DOHH2 (cell line): Measurements from ENCODE around the gene TAS2R5.

Experiments used
- H3F3A ChIP-seq: fragments of 200-600 bp; sonication (generic), shearing (Covaris generic); 2 replicates; pipeline ENCODE4 v1.6.0; 2016; ENCODE audit warnings: antibody characterized with exemption, mild to moderate bottlenecking; ENCODE audit not compliant: control insufficient read depth, insufficient read depth
- H3K27ac ChIP-seq: fragments of 200-600 bp; sonication (generic); 2 replicates; pipeline ENCODE4 v1.5.1; 2014; ENCODE audit warnings: low read depth, mild to moderate bottlenecking, low read length, moderate library complexity
- H3K27me3 ChIP-seq: fragments of 200-600 bp; sonication (generic); 2 replicates; pipeline ENCODE4 v1.6.1; 2014; ENCODE audit warnings: mild to moderate bottlenecking, low read length, mixed read lengths; ENCODE audit not compliant: control insufficient read depth
- H3K36me3 ChIP-seq: fragments of 200-600 bp; sonication (generic); 2 replicates; pipeline ENCODE4 v1.6.1; 2014; ENCODE audit warnings: mild to moderate bottlenecking, low read length, moderate library complexity, mixed read lengths; ENCODE audit not compliant: control insufficient read depth
- H3K4me1 ChIP-seq: fragments of 200-600 bp; sonication (generic); 2 replicates; pipeline ENCODE4 v1.6.1; 2014; ENCODE audit warnings: mild to moderate bottlenecking, low read length, mixed read lengths; ENCODE audit not compliant: control insufficient read depth
- H3K4me2 ChIP-seq: fragments of 200-600 bp; sonication (generic); 2 replicates; pipeline ENCODE4 v1.6.0; 2014; ENCODE audit warnings: mild to moderate bottlenecking, low read length, moderate library complexity
- H3K4me3 ChIP-seq: fragments of 200-600 bp; sonication (generic); 2 replicates; pipeline ENCODE4 v1.5.1; 2014; ENCODE audit warnings: mild to moderate bottlenecking, low read length, mixed read lengths
- H3K79me2 ChIP-seq: fragments of 200-600 bp; sonication (generic); 2 replicates; pipeline ENCODE4 v1.6.1; 2014; ENCODE audit warnings: mild to moderate bottlenecking, low read length, mixed read lengths; ENCODE audit not compliant: control insufficient read depth
- H3K9me2 ChIP-seq: fragments of 200-600 bp; sonication (generic); replicated peaks from 2 replicates; pipeline ENCODE4 v1.6.1; 2014; ENCODE audit warnings: mild to moderate bottlenecking, low read length, mixed read lengths; ENCODE audit not compliant: control insufficient read depth
- H3K9me3 ChIP-seq: fragments of 200-600 bp; sonication (generic); 2 replicates; pipeline ENCODE4 v1.6.1; 2014; ENCODE audit warnings: antibody characterized with exemption, low read length, mixed read lengths; ENCODE audit not compliant: control insufficient read depth, insufficient read depth
- H4K20me1 ChIP-seq: fragments of 200-600 bp; sonication (generic); 2 replicates; pipeline ENCODE4 v1.6.0; 2014; ENCODE audit warnings: low read depth, mild to moderate bottlenecking, antibody characterized with exemption, low read length, moderate library complexity; ENCODE audit not compliant: control insufficient read depth, insufficient read depth
- EZH2phosphoT487 ChIP-seq: fragments of 200-600 bp; sonication (generic); IDR thresholded peaks from 2 replicates; pipeline ENCODE4 v1.6.1; 2017; ENCODE audit warnings: borderline replicate concordance, mild to moderate bottlenecking, antibody characterized with exemption, low read length, moderate library complexity, mixed read lengths
- TF ChIP-seq, protein P1 (sequence below): fragments of 200-600 bp; sonication (generic); IDR thresholded peaks from one replicate; pipeline ENCODE4 v1.5.1; 2014; ENCODE audit warnings: antibody characterized with exemption, mild to moderate bottlenecking, low read depth, low read length; ENCODE audit not compliant: poor library complexity, severe bottlenecking

TAS2R5 gene

DNA sequence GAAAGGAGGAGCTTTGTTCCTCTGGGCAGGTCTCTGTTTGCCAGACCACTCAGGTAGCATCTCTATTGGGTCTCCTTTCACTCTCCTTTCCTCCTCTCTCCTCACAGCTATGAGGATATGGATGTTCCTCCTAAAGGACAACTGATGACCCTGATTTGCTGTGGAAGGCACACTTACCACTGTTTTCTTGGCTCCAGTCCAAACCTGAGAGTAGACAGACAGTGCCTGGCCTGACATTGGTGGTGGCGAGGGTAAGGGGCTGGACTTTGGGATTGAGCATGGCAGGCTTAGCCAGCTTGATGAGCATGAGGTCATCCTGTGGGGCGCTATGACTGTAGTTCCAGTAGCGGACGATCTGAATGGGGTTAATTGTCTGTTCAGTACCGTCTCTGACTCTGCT is 47.7 kb downstream of the TAS2R5 start:
- H3K27ac ChIP-seq, result no peak overlapping the region
- H3K9me3 ChIP-seq, result no peaks in the 10 kb centered on the region
- H3K79me2 ChIP-seq, result no peaks in the 10 kb centered on the region
- no peak overlapping the region for H3K4me2 ChIP-seq
- no peaks in the 10 kb centered on the region for H3K4me1 ChIP-seq
- H3K27me3 ChIP-seq, result no peaks in the 10 kb centered on the region
- no peaks in the 10 kb centered on the region for H3K9me2 ChIP-seq
- no peak for TF ChIP-seq EZH2phosphoT487
- TF ChIP-seq, protein P1, sequence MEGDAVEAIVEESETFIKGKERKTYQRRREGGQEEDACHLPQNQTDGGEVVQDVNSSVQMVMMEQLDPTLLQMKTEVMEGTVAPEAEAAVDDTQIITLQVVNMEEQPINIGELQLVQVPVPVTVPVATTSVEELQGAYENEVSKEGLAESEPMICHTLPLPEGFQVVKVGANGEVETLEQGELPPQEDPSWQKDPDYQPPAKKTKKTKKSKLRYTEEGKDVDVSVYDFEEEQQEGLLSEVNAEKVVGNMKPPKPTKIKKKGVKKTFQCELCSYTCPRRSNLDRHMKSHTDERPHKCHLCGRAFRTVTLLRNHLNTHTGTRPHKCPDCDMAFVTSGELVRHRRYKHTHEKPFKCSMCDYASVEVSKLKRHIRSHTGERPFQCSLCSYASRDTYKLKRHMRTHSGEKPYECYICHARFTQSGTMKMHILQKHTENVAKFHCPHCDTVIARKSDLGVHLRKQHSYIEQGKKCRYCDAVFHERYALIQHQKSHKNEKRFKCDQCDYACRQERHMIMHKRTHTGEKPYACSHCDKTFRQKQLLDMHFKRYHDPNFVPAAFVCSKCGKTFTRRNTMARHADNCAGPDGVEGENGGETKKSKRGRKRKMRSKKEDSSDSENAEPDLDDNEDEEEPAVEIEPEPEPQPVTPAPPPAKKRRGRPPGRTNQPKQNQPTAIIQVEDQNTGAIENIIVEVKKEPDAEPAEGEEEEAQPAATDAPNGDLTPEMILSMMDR, result no peak
- no peak overlapping the region for H3K4me3 ChIP-seq
- H3F3A ChIP-seq, result no peaks in the 10 kb centered on the region
- H4K20me1 ChIP-seq, result no peaks in the 10 kb centered on the region
- no peaks in the 10 kb centered on the region for H3K36me3 ChIP-seq

DNA sequence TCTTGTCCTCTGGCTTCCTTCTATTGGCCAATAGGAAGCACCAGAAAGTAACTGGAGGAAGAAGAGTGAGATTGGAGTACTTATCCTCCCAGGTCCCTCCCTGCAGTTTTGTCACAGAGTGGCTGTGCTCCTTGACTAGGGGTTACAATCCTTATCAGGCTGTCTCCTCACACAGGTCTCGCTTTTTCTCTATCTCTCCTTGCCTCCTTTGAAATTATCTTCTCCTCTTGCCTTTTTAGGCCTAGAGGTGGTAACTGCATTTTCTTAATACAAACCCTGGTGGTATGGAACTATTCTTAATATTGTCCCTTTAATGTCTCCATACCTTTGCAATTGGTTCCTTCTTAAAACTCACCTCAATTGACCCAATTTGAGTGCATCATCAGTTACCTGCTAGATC is 48.6 kb downstream of the TAS2R5 start:
- Histone ChIP-seq H3K27me3 (no peaks in the 10 kb centered on the region), H3K27ac (no peak overlapping the region), H3K4me1 (no peaks in the 10 kb centered on the region), H3K9me3 (no peaks in the 10 kb centered on the region), H3K9me2 (no peaks in the 10 kb centered on the region), H3K79me2 (no peaks in the 10 kb centered on the region), H3F3A (no peaks in the 10 kb centered on the region), H3K4me3 (no peak overlapping the region), H3K4me2 (no peak overlapping the region), H3K36me3 (no peaks in the 10 kb centered on the region), H4K20me1 (no peaks in the 10 kb centered on the region)
- no peak for TF ChIP-seq EZH2phosphoT487
- TF ChIP-seq, protein P1, result no peak

DNA sequence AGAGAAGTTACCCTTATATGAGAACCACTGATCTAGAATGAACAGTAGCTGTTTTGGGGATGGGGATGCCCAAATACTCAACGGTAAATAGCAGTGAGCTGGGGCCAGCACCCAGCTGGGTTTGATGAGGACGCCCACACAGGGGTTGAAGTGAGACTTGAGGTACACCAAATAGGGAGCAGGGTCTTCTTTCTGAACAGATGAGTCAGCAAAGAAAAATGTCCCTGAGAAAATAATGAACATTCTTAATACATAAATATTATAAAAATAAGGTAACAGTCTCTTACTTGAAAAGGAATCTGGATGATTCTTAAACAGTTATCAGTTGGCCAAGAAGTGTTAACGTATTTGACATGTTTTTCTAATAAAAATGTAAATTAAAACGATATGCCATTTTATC is 49.2 kb downstream of the TAS2R5 start:
- Histone ChIP-seq H3K36me3 (no peaks in the 10 kb centered on the region), H3K9me2 (no peaks in the 10 kb centered on the region), H3F3A (no peaks in the 10 kb centered on the region), H4K20me1 (no peaks in the 10 kb centered on the region), H3K4me3 (no peak overlapping the region), H3K9me3 (no peaks in the 10 kb centered on the region), H3K4me2 (no peak overlapping the region), H3K27me3 (no peaks in the 10 kb centered on the region), H3K79me2 (no peaks in the 10 kb centered on the region), H3K27ac (no peak overlapping the region), H3K4me1 (no peaks in the 10 kb centered on the region)
- TF ChIP-seq, protein P1, result no peak

DNA sequence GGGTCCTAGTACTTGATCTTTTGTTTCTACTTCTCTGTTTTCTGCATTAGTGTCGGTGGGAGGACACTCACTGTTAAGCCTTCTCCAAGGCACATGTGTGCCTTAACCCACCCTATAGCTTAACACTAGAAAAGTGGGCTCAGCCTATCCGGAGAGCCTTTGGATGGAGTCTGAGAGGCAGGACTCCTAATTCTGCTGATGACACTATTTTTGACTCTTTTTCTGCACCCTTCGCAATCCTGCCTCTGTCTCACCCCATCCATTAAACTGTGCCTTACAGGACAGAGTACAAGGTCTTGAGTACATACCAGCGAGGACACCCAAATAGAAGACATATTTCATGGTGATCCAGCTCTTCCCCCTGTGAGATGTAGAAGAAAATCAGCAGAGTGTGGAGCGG is 50.7 kb downstream of the TAS2R5 start:
- Histone ChIP-seq H3K27me3 (no peaks in the 10 kb centered on the region), H3K4me1 (no peaks in the 10 kb centered on the region), H4K20me1 (no peaks in the 10 kb centered on the region), H3K4me2 (no peak overlapping the region), H3K36me3 (no peaks in the 10 kb centered on the region), H3K79me2 (no peaks in the 10 kb centered on the region), H3K9me3 (no peaks in the 10 kb centered on the region), H3K4me3 (no peak overlapping the region), H3K9me2 (no peaks in the 10 kb centered on the region), H3F3A (no peaks in the 10 kb centered on the region), H3K27ac (no peak overlapping the region)
- TF ChIP-seq, protein P1, result no peak
- no peak for TF ChIP-seq EZH2phosphoT487
